NCI-H748 treated with DMSO at 0.1 percent for 48 hours (cell line): ENCODE data around the gene DOK7.

ENCODE experiments used
- DNase-seq: peaks from one replicate; lab custom pipeline; 2025; lab: John Stamatoyannopoulos, UW

DOK7 gene

DNA sequence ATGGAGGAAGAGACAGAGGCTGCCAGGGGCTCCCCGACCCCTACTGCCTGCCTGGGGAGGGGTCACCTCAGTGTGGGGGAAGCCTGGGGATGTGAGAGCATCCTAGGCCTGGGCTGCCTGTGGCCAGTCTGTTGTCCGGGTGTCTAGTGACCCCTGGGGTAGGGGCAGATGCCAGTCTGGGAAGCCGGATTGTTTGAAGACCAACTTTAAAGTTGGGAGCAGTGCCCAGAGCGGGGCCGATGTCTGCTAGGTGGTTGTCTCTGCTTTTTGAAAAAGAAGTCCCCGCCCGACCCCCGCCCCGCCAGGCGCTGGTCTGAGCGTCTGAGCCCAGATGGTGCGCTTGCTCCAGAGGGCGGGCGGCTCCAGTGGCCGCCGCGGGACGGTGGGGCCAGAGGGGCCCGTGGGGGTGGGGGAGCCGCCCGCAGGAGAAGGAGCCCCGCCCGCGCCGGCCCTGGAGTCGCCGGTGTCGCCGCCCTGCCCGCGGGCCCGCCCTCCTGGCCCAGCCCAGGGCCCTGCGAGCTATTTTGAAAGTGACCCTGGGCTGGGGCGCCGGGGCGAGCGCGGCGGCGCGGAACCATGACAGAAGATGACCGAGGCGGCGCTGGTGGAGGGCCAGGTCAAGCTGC is at the start of gene DOK7:
Gene DOK7, plus strand, starts transcription at position 517 of the 626 bp plus-strand sequence. Its CDS starts 70 bp downstream, at position 587.
- no peak for DNase-seq

GRCh38 chr4:3413675-3414420 is 49.3 kb upstream of the DOK7 start:
- DNase-seq = no peak

- no peak for DNase-seq
Measured at GRCh38 chr4:3414421-3415279, 48.5 kb upstream of the DOK7 start.

GRCh38 chr4:3415471-3416141 is 47.5 kb upstream of the DOK7 start:
- no peak for DNase-seq

GRCh38 chr4:3416270-3416669 is 46.8 kb upstream of the DOK7 start:
- no peak for DNase-seq

DNA sequence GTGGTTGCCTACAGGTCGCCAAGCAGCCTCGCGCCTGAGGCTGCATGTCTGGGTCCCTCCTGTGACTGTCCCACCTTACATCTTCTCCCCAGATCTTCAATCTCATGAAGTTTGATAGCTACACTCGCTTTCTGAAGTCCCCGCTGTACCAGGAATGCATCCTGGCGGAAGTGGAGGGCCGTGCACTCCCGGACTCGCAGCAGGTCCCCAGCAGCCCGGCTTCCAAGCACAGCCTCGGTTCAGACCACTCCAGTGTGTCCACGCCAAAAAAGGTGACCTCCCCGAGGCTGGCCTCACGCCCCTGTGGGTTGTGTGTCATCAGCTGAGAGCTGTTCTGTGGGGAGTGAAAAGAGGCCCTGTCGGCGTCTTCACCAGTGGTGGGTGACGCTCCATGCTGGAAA is 46.3 kb upstream of the DOK7 start:
- no peak for DNase-seq

GRCh38 chr4:3417448-3417847 is 45.7 kb upstream of the DOK7 start:
- DNase-seq = no peak

GRCh38 chr4:3418029-3418762 is 44.9 kb upstream of the DOK7 start:
- DNase-seq = no peak

- no peak for DNase-seq
Measured at GRCh38 chr4:3419836-3420605, 43.1 kb upstream of the DOK7 start.

DNA sequence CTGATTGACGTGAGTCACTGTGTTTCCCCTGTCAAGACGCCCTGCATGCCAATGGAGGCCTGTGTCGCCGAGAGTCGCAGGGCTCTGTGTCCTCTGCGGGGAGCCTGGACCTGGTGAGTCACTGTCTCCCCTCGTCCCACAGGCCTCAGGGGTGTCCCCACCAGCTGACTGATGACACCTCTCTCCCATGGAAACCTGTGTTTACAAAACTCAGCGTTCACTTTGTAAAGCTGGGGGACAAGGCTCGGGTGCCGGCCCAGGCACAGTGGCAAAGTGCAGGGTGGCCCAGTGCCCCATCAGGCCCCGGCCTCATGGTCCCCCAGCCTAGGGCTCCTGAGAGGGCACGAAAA is 42.5 kb upstream of the DOK7 start:
- no peak for DNase-seq

DNA sequence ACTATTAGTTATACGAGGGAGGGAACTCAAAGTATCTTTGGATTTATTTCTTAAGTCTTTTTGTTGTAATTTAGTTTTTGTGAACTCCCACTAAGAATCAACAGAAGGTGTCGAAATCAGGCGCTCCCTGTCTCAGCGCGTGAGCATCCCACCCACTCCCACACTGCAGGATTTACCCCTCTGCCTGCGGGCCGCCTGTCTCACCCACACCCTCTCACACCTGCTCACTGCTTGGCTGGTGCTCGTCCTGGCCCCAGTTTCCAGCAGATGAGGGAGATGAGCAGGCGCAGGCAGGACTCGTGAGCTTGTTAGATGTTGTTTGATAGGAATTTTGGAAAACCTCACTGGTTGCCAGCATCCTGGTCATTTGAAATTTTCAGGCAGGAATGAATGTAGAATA is 42.1 kb upstream of the DOK7 start:
- no peak for DNase-seq

- DNase-seq = no peak
Measured at GRCh38 chr4:3421470-3421869, 41.6 kb upstream of the DOK7 start.

DNA sequence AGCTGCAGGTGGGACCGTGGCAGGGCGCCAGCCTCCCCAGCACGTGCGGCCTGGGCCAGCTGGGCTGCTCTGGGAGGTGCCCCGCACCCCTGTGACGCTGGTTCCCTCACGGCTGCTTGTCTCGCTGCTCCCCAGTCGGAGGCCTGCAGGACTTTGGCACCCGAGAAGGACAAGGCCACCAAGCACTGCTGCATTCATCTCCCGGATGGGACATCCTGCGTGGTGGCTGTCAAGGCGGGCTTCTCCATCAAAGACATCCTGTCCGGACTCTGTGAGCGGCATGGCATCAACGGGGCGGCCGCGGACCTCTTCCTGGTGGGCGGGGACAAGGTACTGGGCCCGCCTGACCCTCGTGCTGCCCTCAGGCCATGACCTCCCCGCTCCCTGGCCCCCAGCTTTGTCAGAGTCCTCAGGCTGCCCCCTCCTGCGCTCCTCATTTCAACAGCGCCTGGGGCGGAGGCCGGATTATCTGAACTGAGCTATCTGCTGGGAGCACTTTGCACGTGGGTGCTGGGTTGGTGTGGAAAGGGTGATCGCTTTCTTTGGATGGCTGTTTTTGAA is 40.8 kb upstream of the DOK7 start:
- no peak for DNase-seq

GRCh38 chr4:3422808-3423297 is 40.3 kb upstream of the DOK7 start:
- DNase-seq = no peak

DNA sequence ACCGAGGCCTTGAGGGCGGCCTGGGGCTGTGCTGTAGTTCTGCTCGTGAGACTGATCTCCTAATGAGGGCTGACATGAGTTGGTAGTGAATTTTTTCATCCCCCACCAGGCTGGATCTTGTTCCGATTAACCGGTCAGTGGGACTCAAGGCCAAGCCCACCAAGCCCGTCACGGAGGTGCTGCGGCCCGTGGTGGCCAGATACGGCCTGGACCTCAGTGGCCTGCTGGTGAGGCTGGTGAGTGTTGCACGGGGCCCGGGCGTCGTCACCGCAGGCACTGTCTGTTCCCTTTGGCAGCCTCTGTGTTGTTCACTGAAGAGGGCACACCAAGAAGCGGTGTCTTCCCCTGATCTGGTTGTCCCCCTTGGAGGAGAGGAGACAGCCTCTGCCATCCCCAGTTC is 39.7 kb upstream of the DOK7 start:
- no peak for DNase-seq

DNA sequence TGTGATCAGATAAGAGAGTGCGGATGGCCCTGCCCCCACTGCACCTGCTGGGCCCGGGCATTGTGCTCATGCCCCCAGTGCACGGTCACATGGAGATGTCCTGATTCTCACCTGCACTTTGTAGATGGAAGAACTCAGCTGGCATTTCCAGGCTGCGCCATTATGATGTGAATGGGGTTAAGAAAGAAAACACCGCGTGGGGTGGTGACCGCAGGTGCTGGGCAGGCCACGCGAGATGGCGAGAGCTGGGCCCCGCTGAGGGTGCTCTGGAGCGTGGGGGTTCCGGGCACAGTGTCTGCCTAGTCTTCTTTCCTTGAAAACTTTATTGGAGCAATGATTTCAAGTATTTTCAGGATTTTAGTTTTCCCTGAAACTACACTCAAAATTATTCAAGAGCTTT is 39.2 kb upstream of the DOK7 start:
- DNase-seq = no peak

DNA sequence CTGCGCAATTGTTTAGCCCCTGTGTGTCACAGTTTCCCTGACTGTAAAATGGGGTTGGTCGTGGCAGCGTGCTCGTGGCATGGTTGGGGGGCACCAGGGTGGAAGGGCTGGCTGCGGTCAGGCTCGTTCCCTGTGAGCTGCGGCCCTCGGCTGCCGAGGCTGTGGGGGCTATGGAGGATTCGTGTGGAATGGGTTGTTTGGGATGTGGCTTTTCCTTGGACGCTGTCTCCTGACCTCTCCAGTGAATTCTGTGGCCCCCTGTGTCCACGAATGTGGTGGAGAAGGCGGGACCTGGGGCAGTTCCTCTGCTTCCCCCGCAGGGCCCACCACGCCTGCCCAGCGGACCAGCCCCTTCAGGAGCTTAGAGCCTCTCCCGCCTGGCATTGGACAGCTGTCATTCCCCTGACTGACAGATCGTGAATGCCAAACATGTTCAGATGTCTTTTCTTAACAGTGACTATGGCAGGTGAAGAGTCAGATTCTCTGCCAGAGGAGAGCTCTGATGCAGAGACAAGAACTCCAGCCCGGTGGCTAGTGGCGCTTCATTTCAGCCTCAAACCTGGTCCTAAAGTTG is 38.5 kb upstream of the DOK7 start:
- no peak for DNase-seq

DNA sequence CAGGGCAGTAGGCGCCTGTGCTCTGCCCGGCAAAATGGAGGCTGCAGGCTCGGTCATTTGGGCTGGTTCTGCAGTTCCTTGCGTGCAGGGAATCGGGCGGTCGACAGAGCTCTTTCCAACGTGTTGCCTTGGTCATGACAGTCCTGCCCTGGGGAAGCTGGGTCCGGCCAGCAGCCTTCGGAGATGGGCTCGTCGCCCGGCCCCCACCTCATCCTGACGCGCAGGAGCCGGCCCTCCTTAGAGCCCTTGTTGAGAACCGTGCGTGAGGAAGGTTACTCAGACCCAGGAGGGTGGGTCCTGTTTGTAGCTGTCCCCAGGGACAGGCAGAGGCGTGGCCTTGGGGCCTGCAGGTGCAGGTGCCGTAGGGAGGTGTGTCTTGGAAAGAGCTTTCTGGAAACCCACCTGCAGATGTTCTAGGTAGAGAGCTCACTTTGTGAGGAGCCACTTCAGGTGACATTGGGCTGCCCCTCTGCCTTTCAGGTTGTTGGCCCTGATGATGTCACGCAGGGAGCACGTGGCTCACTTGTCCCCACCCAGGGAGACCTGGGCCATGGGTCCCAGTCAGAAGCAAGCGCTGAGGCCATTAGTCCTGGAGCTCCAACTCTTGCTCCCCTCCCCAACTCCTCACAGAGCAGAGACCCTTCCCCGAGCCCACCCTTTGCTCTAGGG is 36.5 kb upstream of the DOK7 start:
- no peak for DNase-seq

- no peak for DNase-seq
Measured at GRCh38 chr4:3427134-3427476, 36.0 kb upstream of the DOK7 start.
